ENCODE results near the gene TRMT10A.

The TRMT10A gene

GRCh38 chr4:99571883-99572282, 8.0 kb upstream of the TRMT10A start:
- H4K20me1 ChIP-seq (ENCODE audit: insufficient read depth, low read length) = no peaks in the 10 kb centered on the region
- H3K79me2 ChIP-seq (ENCODE audit: insufficient read depth, low read length) = no peaks in the 10 kb centered on the region
- no peak overlapping the region for H3K4me3 ChIP-seq (ENCODE audit: low read depth, low read length, poor library complexity, severe bottlenecking)
- H3K27me3 ChIP-seq (ENCODE audit: insufficient read depth, low read length) = no peaks in the 10 kb centered on the region
- H3K4me2 ChIP-seq (ENCODE audit: low read length) = no peak overlapping the region
- TF ChIP-seq, protein P1, sequence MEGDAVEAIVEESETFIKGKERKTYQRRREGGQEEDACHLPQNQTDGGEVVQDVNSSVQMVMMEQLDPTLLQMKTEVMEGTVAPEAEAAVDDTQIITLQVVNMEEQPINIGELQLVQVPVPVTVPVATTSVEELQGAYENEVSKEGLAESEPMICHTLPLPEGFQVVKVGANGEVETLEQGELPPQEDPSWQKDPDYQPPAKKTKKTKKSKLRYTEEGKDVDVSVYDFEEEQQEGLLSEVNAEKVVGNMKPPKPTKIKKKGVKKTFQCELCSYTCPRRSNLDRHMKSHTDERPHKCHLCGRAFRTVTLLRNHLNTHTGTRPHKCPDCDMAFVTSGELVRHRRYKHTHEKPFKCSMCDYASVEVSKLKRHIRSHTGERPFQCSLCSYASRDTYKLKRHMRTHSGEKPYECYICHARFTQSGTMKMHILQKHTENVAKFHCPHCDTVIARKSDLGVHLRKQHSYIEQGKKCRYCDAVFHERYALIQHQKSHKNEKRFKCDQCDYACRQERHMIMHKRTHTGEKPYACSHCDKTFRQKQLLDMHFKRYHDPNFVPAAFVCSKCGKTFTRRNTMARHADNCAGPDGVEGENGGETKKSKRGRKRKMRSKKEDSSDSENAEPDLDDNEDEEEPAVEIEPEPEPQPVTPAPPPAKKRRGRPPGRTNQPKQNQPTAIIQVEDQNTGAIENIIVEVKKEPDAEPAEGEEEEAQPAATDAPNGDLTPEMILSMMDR (IDR thresholded peaks at IDR 0.05; ENCODE audit: low read length) = no peak
- no peak for TF ChIP-seq EZH2 (IDR thresholded peaks at IDR 0.05; ENCODE audit: borderline replicate concordance, low read length)
- H3F3A ChIP-seq (ENCODE audit: insufficient read depth, low read length) = no peaks in the 10 kb centered on the region
- peak overlapping the region; percentile 15 for H3K27ac ChIP-seq (ENCODE audit: low read depth, low read length, poor library complexity, severe bottlenecking)
- H3K9me2 ChIP-seq (ENCODE audit: low read depth, low read length) = no peaks in the 10 kb centered on the region
- H3K9ac ChIP-seq (ENCODE audit: low read length) = no peak overlapping the region
- H3K4me1 ChIP-seq (ENCODE audit: insufficient read depth, low read length, severe bottlenecking) = peaks cover 40% of the 10 kb centered on the region
- no peaks in the 10 kb centered on the region for H3K9me3 ChIP-seq (ENCODE audit: low read length)
- H3K36me3 ChIP-seq (ENCODE audit: insufficient read depth, low read length) = no peaks in the 10 kb centered on the region
- no peak overlapping the region for H2AFZ ChIP-seq (ENCODE audit: low read length)

DNA sequence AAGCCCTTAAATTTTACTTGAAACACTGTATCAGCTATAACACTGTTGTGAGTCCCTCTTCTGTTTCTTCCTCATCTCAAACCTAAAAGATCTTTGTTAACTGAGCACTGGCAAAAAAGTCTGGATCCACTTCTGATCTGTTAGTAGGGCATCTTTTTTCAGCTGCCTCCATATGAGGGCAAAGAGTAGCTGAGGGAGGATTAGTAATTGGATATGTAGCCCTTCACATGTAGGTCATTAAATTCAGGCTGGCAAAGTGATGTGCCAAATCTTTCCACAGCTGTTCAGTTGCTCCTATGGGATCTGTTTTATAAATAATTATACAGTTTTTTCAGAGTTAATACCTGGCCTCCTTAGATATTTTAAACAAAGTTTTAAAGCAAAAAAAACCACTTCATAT, 1.1 kb upstream of the TRMT10A start:
- H4K20me1 ChIP-seq (ENCODE audit: insufficient read depth, low read length) = no peaks in the 10 kb centered on the region
- H3K27me3 ChIP-seq (ENCODE audit: insufficient read depth, low read length) = no peaks in the 10 kb centered on the region
- H3K9me3 ChIP-seq (ENCODE audit: low read length) = no peaks in the 10 kb centered on the region
- no peaks in the 10 kb centered on the region for H3K9me2 ChIP-seq (ENCODE audit: low read depth, low read length)
- H3K4me2 ChIP-seq (ENCODE audit: low read length) = no peak overlapping the region
- 0 out of 2 replicates have a peak, but pooled peaks cover 5% of the 10 kb centered on the region for H3F3A ChIP-seq (ENCODE audit: insufficient read depth, low read length)
- no peaks in the 10 kb centered on the region for H3K79me2 ChIP-seq (ENCODE audit: insufficient read depth, low read length)
- H3K4me3 ChIP-seq (ENCODE audit: low read depth, low read length, poor library complexity, severe bottlenecking) = no peak overlapping the region
- peaks cover 16% of the 10 kb centered on the region for H3K4me1 ChIP-seq (ENCODE audit: insufficient read depth, low read length, severe bottlenecking)
- TF ChIP-seq EZH2 (IDR thresholded peaks at IDR 0.05; ENCODE audit: borderline replicate concordance, low read length) = no peak
- TF ChIP-seq, protein P1 (IDR thresholded peaks at IDR 0.05; ENCODE audit: low read length) = no peak
- peak overlapping the region; percentile 76; the same call in 1 of the 2 replicates for H2AFZ ChIP-seq (ENCODE audit: low read length)
- H3K36me3 ChIP-seq (ENCODE audit: insufficient read depth, low read length) = no peaks in the 10 kb centered on the region
- H3K9ac ChIP-seq (ENCODE audit: low read length) = no peak overlapping the region
- H3K27ac ChIP-seq (ENCODE audit: low read depth, low read length, poor library complexity, severe bottlenecking) = no peak overlapping the region

DNA sequence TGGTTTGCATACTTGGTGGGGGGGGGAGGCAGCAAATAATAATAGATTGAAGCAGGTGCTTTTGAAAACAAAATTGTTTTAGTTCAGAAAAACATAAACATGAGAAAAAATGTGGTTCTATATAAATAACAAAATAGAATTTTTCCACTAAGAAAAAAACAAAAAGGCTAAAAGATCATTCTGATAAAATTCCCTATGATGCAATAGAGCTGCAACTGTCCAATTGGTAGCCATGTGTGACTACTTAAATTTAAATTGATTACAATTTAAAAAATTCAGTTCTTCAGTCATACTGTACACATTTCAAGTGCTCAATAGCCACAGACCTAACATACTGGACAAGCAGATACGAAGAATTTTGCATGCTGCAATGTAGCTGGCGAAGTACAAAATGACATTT, 11.0 kb downstream of the TRMT10A start:
- TF ChIP-seq, protein P1 (IDR thresholded peaks at IDR 0.05; ENCODE audit: low read length) = no peak
- no peak for TF ChIP-seq EZH2 (IDR thresholded peaks at IDR 0.05; ENCODE audit: borderline replicate concordance, low read length)
- Histone ChIP-seq H3K4me2 (ENCODE audit: low read length) (no peak overlapping the region), H3K4me1 (ENCODE audit: insufficient read depth, low read length, severe bottlenecking) (no peaks in the 10 kb centered on the region), H2AFZ (ENCODE audit: low read length) (no peak overlapping the region), H3K9me2 (ENCODE audit: low read depth, low read length) (no peaks in the 10 kb centered on the region), H3K9me3 (ENCODE audit: low read length) (no peaks in the 10 kb centered on the region), H3K9ac (ENCODE audit: low read length) (no peak overlapping the region), H3K27ac (ENCODE audit: low read depth, low read length, poor library complexity, severe bottlenecking) (no peak overlapping the region), H3F3A (ENCODE audit: insufficient read depth, low read length) (no peaks in the 10 kb centered on the region), H3K27me3 (ENCODE audit: insufficient read depth, low read length) (no peaks in the 10 kb centered on the region), H3K36me3 (ENCODE audit: insufficient read depth, low read length) (peaks cover 12% of the 10 kb centered on the region; the same call in 1 of the 2 replicates), H3K4me3 (ENCODE audit: low read depth, low read length, poor library complexity, severe bottlenecking) (no peak overlapping the region), H3K79me2 (ENCODE audit: insufficient read depth, low read length) (no peaks in the 10 kb centered on the region), H4K20me1 (ENCODE audit: insufficient read depth, low read length) (no peaks in the 10 kb centered on the region)
